NCI-H526 (cell line): ENCODE results near the gene ABI2.

Experiments
- DNase-seq, 2 experiments: peaks; one replicate each; lab custom pipeline; 2025; lab: John Stamatoyannopoulos, UW

The ABI2 gene

GRCh38 chr2:203484266-203485112 is 156.3 kb downstream of the ABI2 start:
- DNase-seq, result peak; percentile 14 to 45

- no peak for DNase-seq
These were observed 161.3 kb downstream of the ABI2 start for GRCh38 chr2:203489531-203489930.

GRCh38 chr2:203490391-203490790 is 162.2 kb downstream of the ABI2 start:
- DNase-seq, result no peak

- DNase-seq, result no peak
These were observed 164.8 kb downstream of the ABI2 start for GRCh38 chr2:203492965-203493364.
